ENCODE data around the gene PCK1.

Gene PCK1

DNA sequence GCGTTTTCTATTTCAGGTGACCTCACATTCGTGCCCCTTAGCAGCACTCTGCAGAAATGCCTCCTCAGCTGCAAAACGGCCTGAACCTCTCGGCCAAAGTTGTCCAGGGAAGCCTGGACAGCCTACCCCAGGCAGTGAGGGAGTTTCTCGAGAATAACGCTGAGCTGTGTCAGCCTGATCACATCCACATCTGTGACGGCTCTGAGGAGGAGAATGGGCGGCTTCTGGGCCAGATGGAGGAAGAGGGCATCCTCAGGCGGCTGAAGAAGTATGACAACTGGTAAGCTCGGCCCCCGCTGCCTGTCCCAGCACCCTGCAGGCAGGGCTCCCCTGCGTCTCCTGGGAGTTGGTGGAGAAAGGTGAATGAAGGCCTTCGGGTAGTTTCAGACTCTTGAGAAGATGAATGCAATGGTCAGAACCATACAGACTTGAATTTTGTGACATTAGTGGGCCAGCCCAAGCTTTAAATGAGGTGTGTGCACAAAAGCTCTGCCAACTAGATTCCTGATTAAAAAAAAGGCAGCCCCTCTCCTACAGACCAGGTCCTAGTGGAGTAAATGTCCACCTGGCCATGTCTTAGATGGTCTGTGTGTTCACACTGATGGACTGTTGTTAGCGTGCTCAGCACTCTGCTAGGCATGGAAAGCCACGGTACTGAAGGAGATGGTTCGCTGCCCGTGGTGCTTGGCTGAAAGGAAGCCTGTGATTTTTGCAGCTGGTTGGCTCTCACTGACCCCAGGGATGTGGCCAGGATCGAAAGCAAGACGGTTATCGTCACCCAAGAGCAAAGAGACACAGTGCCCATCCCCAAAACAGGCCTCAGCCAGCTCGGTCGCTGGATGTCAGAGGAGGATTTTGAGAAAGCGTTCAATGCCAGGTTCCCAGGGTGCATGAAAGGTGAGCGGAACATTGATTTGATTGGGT lies 708 bp downstream of the PCK1 start:
- no peak for DNase-seq

DNA sequence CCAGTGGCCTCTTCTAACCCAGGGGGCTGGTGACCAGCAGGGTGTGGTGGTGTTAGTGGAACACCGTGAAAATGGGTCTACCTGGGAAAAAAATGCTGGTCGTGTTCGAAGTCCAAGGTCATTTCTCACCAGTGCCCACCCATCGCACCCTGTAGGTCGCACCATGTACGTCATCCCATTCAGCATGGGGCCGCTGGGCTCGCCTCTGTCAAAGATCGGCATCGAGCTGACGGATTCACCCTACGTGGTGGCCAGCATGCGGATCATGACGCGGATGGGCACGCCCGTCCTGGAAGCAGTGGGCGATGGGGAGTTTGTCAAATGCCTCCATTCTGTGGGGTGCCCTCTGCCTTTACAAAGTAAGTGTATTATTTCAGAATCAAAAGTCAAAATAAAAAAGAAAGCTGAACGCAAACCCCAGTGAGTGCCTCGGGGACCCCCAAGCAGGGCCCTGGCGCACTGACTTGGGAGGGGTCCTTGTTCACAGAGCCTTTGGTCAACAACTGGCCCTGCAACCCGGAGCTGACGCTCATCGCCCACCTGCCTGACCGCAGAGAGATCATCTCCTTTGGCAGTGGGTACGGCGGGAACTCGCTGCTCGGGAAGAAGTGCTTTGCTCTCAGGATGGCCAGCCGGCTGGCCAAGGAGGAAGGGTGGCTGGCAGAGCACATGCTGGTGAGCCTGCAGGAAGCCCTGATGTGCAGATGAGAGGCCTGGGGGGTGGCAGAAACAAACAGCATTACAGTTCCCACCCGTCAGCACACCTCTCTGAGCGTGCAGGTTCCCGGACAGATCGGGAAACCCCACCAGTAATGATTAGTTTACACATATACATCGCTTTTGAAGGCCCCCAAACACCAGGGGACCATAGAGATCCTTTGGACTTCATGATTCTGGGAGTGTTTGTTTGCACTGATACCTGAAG lies 1.9 kb downstream of the PCK1 start:
- no peak for DNase-seq

DNA sequence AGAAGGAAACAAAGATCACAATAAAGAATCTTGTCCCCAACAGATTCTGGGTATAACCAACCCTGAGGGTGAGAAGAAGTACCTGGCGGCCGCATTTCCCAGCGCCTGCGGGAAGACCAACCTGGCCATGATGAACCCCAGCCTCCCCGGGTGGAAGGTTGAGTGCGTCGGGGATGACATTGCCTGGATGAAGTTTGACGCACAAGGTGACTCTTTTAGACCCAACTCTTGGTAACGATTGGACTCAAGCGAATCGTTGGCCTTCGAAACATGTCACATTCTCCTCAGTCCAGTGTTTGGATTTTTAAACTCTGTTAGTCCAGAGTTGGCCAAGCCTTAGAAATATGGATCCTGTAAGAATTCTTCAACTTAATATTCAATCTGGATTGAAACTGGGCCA lies 2.6 kb downstream of the PCK1 start:
- no peak for DNase-seq

DNA sequence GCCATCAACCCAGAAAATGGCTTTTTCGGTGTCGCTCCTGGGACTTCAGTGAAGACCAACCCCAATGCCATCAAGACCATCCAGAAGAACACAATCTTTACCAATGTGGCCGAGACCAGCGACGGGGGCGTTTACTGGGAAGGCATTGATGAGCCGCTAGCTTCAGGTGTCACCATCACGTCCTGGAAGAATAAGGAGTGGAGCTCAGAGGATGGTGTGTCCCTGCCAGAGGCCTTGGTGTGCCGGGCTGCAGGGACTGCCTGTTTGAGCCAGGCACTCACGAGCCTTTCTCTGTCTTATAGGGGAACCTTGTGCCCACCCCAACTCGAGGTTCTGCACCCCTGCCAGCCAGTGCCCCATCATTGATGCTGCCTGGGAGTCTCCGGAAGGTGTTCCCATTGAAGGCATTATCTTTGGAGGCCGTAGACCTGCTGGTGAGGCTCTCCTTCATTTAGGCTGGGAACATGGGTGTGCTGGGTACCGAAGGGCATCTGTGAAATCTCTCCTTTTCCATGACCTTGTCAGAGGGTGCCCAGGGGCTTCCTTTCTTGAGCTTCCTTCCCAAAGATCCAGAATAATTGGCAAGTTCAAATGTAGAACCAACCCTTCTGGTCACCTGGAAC lies 3.4 kb downstream of the PCK1 start:
- DNase-seq = no peak

GRCh38 chr20:57564951-57565642 lies 4.2 kb downstream of the PCK1 start:
- DNase-seq = no peak

GRCh38 chr20:57566399-57566798 lies 5.5 kb downstream of the PCK1 start:
- no peak for DNase-seq

DNA sequence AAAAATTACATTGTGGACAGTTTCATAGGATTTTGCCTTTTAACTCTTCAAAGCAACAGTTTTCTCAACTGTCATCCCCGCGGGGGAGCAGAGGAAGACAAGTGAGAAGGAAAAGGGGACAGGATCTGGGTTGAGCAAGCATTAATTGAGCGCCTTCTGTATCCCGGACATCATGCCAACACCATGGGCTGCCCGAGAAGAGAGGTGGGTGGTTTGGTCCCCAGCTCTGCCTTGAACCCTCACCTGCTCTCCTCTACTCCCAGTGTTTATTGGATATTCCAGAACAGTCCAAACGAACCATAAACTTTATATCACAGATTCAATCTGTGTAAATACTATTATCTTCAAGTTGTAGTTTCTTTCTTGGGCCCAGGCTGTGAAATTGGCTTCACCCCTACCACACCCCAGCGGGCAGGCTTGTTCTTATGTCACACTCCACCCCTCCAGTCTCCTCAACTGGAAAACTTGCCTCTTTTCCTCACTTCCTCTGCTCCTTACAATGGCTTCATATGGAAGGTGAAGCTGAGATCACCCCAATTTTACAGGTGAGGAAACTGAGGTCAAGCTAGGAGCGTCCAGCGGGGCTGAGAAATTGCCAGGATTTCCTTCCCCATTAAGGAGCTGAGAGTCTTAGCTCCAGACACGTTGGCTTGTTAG lies 6.0 kb downstream of the PCK1 start:
- DNase-seq = no peak

DNA sequence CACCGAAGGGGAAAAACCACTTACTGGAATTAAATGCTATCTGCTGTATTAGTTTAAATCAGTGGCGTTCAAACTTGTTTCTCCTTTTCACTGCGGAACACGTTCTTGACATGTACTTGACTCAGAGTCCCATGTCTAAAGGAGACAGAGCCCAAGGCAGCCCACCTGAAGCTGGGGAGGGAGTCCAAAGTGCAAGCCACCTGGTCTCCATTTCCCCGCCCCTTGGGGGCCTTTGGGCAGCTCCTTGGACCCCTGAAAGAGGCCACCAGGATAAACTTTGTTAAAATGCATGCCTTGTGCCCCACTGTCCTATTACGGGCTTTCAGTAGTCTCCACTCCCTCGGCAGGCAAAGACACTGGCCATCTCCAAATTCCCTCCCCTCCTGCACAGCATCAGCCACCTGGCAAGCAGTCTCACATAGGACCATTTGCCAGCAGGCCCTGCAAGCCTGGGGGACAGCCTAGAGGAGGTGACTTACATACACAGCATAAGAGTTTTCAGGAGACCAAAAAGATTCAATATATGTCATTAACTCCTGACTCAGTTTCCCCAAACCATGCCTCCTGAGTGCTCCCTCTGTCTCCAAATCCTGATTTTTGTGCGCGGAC lies 6.7 kb downstream of the PCK1 start:
- DNase-seq = no peak

DNA sequence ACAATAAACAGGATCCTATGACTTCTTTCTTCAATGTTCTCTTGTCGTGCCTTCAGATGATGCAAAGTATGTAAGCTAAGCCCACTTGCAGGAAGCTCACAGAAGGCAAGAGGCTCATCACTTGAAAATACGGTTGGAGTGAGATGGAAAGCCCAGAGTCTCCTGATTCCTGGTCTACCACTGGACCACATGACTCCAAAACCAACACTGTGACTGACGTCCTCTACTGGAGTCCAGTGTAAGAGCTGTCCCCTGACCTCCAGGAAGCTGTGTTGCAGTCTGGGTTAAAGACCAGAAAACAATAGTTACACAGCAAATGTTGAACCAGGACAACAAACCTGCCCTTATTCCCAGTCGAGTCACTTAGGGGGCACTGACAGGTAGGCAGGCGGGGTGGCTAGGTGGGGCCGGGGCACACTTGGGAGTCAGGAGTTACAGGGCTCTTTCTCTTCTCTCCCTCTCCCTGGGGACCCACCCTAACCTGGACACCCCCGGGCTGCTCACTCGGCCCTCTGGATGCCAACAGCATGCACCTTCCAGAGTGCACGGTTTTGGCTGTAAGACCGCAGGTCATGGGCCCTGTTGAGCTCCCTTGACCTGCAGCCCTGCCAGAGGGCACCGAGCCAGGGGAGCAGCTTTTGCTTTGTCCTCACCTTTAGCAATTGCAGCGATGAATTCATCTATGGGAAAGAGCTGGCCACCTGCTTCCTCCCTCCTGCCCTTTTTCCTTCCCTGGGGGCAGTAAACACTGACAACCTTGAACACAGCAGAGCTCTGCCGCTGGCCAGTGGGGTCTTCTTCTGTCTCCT lies 7.4 kb downstream of the PCK1 start:
- DNase-seq = no peak

DNA sequence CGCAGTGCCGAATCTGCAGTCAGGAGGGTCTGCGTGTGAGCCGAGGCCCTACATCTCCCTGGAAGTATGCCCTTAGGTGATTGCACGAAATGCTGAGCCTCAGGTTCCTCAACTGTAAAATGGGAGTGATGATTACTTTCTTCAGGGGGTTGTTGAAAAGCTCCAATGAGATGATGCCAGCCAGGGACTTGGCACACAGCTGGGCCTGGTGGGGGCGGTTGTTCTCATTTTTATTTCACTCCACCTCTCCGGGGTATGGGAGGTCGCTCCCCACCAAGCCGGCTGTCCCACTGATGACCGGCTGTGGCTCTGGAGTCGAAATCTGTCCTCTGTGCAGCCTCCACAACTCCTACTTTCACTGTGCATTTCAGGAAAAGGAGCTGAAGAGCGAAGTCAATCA lies 8.1 kb downstream of the PCK1 start:
- DNase-seq = no peak

DNA sequence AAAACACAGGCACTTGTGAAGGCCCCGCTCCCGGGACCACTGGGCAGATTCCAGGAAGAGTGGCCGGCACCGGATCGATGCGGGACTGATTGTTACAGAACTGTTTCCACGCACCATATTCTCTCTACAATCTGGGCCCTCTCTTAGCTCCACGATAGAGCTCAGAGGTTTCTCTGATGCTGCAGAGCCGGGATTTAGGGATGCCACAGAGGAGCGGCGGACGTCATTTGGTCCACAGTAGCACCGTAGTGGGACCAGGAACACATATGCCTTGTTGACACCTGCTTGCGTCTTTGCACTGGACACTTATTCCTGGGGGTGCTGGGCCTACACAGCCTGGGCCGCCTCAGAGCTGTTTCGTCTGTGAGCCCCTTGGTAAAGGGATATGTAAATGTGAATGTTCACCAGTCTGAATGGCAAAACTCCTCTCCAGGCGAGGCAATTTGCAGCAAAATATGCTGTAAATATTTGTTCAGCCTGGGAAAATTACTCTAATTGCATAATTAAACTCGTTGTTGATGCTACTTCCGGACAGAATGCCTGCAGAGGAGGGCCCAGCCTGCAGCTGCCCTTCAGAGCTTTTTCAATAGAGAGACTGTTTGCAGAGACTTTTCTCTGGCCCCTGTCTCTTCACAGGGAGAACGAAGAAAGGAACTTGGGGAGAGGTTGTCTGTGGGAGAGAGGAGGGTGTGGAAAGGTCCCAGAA lies 9.4 kb downstream of the PCK1 start:
- DNase-seq = no peak

GRCh38 chr20:57570920-57571319 lies 10.0 kb downstream of the PCK1 start:
- DNase-seq = no peak

DNA sequence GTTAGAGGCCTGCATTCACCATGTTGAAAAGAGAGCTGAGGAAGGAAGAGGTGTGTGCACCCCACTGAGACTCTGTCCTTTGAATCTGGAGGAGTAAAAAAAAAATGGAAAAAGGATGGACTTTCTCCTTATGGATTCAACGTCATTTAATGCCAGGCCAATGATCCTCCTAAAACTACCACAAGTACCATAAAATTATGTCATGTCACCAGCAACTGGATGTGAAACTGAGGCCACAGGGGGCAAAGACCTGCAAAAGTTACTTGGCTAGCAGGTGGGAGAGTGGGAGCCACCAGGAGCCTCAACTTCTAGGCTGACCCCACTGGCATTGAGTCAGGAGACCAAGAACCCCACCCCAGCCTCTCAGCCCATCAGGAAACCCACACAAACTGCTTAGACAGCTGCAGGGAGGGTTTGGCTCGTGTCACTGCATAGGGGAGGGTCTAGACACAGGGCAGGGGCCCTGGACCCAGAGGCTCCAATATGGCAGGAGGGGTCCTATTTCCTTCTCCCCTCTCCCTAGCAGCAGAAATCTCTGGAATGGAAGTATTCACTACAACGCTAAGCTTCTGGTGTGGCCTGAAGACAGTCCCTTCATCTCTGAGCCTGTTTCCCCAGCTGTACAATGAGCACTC lies 11.0 kb downstream of the PCK1 start:
- no peak for DNase-seq

DNA sequence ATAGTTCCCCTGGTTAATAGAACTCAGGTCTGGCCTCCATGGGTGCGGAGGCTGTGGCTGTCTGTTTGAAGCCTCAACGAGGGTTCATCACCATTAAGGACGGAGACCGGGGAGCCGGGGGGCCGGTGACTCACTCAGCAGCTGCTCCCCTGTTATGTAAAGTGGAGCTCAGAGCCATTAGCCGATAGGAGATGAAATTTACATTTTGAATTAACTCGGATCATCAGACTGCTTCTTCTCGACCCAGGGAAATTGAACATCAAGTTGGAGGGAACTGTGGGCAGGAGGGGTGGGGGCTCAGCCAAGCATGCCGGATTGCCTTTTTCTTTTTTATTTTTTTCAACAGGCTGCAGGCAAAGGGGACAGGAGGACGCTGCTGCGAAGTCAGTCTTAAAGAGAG lies 12.3 kb downstream of the PCK1 start:
- no peak for DNase-seq

DNA sequence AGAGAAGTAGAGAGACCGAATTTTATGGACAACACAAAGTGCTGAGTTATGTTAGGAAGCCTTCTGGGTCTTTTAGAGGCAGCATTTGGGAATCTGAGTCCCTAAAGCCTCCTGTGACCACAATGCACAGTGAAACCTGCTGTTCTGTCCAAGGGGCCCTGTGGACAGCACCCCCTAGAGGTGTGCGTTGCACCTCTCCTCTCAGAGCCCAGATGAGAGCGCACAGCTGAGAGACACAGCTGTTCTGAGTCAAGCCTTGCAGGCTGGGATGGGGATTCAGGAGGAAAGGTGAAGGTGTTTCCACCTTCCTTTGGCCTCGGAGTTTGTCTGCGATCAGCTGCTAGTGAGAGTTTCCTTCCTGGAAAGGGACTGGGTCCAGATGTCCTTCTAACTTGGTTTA lies 13.0 kb downstream of the PCK1 start:
- no peak for DNase-seq

- no peak for DNase-seq
Observed at GRCh38 chr20:57574954-57575353, 14.0 kb downstream of the PCK1 start.

- DNase-seq = no peak
Observed at GRCh38 chr20:57576002-57576401, 15.1 kb downstream of the PCK1 start.

DNA sequence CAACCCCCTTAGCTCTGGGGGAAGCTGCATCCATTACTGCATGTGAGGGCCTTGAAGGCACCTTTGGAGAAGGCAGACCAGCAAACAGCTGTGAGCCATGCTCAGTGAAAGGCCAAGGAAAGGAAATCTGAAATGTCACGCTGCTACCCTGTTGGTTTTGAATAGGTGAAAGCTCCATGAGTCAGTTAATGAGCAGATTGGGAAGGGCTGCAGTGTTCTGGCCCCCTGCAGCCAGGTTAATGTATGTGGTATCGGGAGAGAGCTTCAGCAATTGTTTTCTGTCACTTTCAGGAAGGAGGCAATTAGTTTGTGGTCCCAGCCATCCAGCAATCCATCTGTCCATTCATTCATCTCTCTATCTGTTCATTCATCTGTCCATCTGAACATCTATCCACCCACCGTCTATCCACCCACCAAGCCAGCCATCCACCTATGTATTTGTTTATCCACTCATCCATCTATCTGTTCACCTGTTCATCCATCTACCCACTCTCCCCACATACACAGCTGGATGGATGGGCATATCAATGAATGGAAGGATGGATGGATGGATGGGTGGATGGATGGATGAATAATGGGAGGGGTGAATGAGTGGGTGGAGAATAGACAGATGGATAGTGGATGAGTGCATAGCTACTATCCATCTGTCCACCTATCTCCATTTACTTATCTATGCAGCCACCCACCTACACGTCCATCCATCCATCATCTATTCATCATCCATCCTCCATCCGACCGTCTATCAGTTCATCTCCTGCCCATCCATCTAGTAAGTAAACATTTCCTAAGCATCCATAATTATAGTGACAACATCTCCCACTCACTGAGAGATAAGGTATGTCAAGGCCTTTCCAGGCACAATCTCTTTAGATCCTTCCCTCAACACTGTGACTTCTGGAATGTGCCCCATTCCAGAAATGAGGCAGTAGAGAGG lies 16.0 kb downstream of the PCK1 start:
- no peak for DNase-seq
